Measurements from ENCODE around the gene AGBL4.

Gene AGBL4

DNA sequence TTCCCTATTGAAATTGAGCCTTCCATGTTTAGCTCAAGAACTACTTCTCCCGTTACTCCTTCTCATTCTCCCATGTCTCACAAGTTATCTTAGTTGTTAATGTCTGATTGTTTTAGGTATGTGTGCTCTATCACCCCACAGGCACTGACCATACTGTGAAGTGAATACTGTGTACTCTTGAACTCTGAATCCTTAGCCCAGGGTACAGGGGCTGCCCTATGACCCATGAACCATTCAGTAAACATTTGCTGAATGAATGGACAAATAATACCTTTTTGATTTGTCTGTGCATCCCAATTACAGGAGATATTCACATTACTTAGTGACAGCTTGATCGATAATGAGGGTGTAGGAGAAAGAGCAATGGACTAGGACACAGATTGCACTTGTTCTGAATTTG lies 1077.7 kb downstream of the AGBL4 start:
- no peak for TF ChIP-seq TCF12 (IDR thresholded peaks at IDR 0.05; ENCODE audit: low read depth)
- no peak for TF ChIP-seq TAF1 (IDR thresholded peaks at IDR 0.05; ENCODE audit: low read depth)
- TF ChIP-seq, protein P1, sequence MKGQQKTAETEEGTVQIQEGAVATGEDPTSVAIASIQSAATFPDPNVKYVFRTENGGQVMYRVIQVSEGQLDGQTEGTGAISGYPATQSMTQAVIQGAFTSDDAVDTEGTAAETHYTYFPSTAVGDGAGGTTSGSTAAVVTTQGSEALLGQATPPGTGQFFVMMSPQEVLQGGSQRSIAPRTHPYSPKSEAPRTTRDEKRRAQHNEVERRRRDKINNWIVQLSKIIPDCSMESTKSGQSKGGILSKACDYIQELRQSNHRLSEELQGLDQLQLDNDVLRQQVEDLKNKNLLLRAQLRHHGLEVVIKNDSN (IDR thresholded peaks at IDR 0.05): no peak
- TF ChIP-seq, protein P2, sequence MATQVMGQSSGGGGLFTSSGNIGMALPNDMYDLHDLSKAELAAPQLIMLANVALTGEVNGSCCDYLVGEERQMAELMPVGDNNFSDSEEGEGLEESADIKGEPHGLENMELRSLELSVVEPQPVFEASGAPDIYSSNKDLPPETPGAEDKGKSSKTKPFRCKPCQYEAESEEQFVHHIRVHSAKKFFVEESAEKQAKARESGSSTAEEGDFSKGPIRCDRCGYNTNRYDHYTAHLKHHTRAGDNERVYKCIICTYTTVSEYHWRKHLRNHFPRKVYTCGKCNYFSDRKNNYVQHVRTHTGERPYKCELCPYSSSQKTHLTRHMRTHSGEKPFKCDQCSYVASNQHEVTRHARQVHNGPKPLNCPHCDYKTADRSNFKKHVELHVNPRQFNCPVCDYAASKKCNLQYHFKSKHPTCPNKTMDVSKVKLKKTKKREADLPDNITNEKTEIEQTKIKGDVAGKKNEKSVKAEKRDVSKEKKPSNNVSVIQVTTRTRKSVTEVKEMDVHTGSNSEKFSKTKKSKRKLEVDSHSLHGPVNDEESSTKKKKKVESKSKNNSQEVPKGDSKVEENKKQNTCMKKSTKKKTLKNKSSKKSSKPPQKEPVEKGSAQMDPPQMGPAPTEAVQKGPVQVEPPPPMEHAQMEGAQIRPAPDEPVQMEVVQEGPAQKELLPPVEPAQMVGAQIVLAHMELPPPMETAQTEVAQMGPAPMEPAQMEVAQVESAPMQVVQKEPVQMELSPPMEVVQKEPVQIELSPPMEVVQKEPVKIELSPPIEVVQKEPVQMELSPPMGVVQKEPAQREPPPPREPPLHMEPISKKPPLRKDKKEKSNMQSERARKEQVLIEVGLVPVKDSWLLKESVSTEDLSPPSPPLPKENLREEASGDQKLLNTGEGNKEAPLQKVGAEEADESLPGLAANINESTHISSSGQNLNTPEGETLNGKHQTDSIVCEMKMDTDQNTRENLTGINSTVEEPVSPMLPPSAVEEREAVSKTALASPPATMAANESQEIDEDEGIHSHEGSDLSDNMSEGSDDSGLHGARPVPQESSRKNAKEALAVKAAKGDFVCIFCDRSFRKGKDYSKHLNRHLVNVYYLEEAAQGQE (IDR thresholded peaks at IDR 0.05; ENCODE audit: low read depth): no peak
- TF ChIP-seq FOXM1 (IDR thresholded peaks at IDR 0.05; ENCODE audit: borderline replicate concordance, low read depth): no peak
- no peak for TF ChIP-seq NFIC (IDR thresholded peaks at IDR 0.05)
- no peak for TF ChIP-seq CEBPB (IDR thresholded peaks at IDR 0.05)
- no peak for TF ChIP-seq TEAD4 (IDR thresholded peaks at IDR 0.05)
- no peak for TF ChIP-seq EP300 (IDR thresholded peaks at IDR 0.05; ENCODE audit: borderline replicate concordance)

DNA sequence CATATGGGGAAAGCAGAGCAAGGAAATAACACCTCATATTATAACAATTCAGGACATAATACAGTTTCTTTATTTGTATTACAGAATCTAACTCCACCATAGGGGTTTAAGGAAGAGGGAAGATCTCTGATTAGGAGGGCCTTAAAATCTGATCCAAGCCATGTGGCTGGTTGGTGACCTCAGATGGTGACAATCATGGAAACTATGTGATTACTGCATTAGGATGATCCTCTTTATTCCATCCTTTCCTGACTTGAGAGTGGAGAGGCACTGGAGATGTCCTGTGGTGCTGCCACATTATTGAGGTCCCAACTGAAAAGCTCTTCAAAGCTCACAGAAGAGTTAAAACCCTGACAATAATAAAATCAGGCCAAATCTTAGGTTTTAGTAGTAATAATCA lies 1078.9 kb downstream of the AGBL4 start:
- TF ChIP-seq TAF1 (IDR thresholded peaks at IDR 0.05; ENCODE audit: low read depth): no peak
- no peak for TF ChIP-seq ZBTB7A (IDR thresholded peaks at IDR 0.05; ENCODE audit: low read depth)
- no peak for TF ChIP-seq EP300 (IDR thresholded peaks at IDR 0.05; ENCODE audit: borderline replicate concordance)

DNA sequence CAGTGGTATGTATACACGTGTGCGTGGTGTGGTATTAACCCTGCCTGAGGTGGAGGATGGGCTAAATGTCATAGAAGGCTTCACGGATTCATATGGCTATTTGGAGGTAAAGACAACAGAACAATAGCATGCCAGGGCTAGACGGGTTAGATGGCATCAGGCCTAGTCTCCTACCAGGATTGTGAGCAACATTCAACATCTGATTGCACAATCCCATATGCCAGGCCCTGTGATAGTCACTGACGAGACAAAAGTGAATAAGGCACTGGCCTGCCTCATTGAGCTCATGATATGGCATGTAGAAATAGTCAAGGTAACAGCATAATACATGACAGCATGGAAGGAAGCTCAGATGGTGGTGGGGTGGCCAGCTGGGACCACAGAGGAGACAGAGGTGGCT lies 1079.9 kb downstream of the AGBL4 start:
- TF ChIP-seq TAF1 (IDR thresholded peaks at IDR 0.05; ENCODE audit: low read depth) (no peak), FOXM1 (IDR thresholded peaks at IDR 0.05; ENCODE audit: borderline replicate concordance, low read depth) (no peak), EGR1 (IDR thresholded peaks at IDR 0.05) (no peak), CREB1 (IDR thresholded peaks at IDR 0.05; ENCODE audit: low read depth) (no peak), CEBPB (IDR thresholded peaks at IDR 0.05) (no peak), ZBTB7A (IDR thresholded peaks at IDR 0.05; ENCODE audit: low read depth) (no peak), YY1 (IDR thresholded peaks at IDR 0.05; ENCODE audit: low read depth) (no peak)
- TF ChIP-seq, protein P3, sequence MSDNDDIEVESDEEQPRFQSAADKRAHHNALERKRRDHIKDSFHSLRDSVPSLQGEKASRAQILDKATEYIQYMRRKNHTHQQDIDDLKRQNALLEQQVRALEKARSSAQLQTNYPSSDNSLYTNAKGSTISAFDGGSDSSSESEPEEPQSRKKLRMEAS (IDR thresholded peaks at IDR 0.05): no peak
- TF ChIP-seq, protein P1 (IDR thresholded peaks at IDR 0.05): no peak

DNA sequence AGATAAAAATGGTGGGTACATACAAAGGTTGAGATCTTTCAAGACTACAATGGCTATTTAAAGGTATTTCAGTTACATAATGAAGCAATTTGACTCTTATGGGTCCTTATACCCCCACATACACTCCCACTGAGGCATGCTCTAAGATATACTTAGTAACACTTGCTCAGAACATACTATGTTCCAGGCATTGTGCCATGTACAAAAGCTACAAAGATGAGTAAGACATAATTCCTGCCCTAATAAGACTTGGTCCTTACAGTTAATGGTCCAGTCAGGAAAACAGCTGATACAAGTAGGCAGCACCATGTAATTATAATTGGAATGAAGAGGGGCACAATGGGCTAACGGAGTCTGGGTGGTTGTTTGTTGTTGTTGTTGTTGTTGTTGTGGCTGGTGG lies 1080.4 kb downstream of the AGBL4 start:
- TF ChIP-seq ZBTB7A (IDR thresholded peaks at IDR 0.05; ENCODE audit: low read depth) (no peak), TCF12 (IDR thresholded peaks at IDR 0.05; ENCODE audit: low read depth) (no peak), EGR1 (IDR thresholded peaks at IDR 0.05) (no peak), RAD21 (IDR thresholded peaks at IDR 0.05; ENCODE audit: low read depth) (no peak), NFIC (IDR thresholded peaks at IDR 0.05) (no peak), FOXM1 (IDR thresholded peaks at IDR 0.05; ENCODE audit: borderline replicate concordance, low read depth) (no peak), TEAD4 (IDR thresholded peaks at IDR 0.05) (no peak), YY1 (IDR thresholded peaks at IDR 0.05; ENCODE audit: low read depth) (no peak), EP300 (IDR thresholded peaks at IDR 0.05; ENCODE audit: borderline replicate concordance) (no peak), TAF1 (IDR thresholded peaks at IDR 0.05; ENCODE audit: low read depth) (no peak), CEBPB (IDR thresholded peaks at IDR 0.05) (no peak), CREB1 (IDR thresholded peaks at IDR 0.05; ENCODE audit: low read depth) (no peak)
- TF ChIP-seq, protein P2 (IDR thresholded peaks at IDR 0.05; ENCODE audit: low read depth): no peak
- TF ChIP-seq, protein P3 (IDR thresholded peaks at IDR 0.05): no peak
- TF ChIP-seq, protein P1 (IDR thresholded peaks at IDR 0.05): no peak

DNA sequence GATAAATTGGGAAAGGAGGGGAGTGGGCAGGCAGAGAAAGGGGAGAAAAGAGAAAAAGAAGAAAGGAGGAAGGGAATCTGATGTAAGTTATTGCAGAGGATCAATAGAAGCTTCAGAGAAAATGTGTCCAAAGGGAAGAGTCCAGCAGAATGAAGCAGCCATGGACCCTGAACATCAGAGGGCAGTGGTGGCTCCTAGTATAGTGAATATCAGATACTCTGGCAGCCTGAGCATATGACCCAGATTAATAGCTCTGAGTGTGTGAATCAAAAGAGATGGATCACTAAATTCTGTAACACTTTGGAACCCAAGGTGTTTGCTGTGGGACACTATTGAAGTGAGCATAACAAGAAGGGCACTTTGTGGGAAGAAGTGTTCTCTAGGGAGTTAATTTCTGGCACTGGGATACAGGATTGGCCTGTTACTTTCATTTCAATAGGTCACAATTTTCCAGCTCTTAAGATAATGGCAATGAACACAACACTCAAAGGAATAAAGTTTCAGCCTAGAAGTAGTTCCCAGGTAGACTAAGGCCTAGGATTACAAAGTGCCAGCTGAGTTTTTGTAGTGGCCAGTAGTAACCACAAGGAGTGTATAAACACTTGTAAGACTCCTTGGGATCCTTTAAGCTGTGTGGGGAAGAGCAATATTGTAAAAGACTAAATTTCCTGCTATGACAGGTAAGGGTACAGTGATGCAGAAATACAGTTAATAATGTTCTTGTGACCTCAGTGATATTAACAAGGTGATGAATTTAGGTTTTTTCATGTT lies 1082.6 kb downstream of the AGBL4 start:
- TF ChIP-seq EP300 (IDR thresholded peaks at IDR 0.05; ENCODE audit: borderline replicate concordance): no peak
- no peak for TF ChIP-seq NFIC (IDR thresholded peaks at IDR 0.05)
- no peak for TF ChIP-seq EGR1 (IDR thresholded peaks at IDR 0.05)
- no peak for TF ChIP-seq FOXM1 (IDR thresholded peaks at IDR 0.05; ENCODE audit: borderline replicate concordance, low read depth)
- TF ChIP-seq CEBPB (IDR thresholded peaks at IDR 0.05): no peak
- TF ChIP-seq, protein P3 (IDR thresholded peaks at IDR 0.05): no peak
- TF ChIP-seq RAD21 (IDR thresholded peaks at IDR 0.05; ENCODE audit: low read depth): no peak
- no peak for TF ChIP-seq TEAD4 (IDR thresholded peaks at IDR 0.05)
- TF ChIP-seq YY1 (IDR thresholded peaks at IDR 0.05; ENCODE audit: low read depth): no peak
- TF ChIP-seq, protein P2 (IDR thresholded peaks at IDR 0.05; ENCODE audit: low read depth): no peak

All from Ishikawa (cell line).